ENCODE measurements around the gene KDM4B.

The KDM4B gene

DNA sequence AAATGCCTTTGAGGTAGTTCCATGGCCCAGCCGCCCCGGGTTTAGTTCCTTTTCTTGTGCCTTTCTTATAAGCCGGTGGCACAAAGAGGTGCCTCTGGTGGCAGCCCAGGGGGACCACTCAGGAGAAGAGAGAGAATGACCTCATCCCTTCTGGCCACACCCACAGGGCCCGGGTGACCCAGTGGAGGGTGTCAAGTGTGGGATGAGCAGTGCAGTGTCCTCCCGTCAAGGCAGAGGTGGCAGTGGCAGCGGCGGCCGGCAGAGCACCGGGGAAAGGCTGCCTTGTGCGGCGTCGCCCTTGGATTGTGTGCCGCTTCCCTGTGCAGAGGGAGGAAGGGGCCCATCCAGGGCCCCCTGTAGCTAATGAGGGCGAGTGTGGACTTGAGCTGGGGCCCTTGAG is 47.9 kb downstream of the KDM4B start:
- DNase-seq, result no peak

DNA sequence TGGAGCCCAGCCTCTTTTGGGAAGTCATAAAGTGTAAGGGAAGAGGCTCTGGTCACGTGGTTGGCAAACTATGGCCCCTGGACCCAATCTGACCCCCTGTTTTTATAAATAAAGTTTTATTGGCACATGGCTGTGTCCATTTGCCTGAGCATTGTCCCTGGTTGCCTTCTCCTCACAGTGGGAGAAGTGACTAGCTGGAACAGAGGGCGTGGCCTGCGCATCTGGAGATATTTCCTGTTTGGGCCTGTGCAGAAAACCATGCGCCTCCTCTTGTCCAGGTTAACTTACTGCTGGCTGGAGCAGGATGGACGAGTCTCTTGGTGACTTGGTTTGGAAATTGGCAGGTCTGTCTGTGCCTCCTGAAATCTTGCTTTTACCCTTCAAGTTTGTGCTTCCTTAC is 48.3 kb downstream of the KDM4B start:
- DNase-seq, result no peak

DNA sequence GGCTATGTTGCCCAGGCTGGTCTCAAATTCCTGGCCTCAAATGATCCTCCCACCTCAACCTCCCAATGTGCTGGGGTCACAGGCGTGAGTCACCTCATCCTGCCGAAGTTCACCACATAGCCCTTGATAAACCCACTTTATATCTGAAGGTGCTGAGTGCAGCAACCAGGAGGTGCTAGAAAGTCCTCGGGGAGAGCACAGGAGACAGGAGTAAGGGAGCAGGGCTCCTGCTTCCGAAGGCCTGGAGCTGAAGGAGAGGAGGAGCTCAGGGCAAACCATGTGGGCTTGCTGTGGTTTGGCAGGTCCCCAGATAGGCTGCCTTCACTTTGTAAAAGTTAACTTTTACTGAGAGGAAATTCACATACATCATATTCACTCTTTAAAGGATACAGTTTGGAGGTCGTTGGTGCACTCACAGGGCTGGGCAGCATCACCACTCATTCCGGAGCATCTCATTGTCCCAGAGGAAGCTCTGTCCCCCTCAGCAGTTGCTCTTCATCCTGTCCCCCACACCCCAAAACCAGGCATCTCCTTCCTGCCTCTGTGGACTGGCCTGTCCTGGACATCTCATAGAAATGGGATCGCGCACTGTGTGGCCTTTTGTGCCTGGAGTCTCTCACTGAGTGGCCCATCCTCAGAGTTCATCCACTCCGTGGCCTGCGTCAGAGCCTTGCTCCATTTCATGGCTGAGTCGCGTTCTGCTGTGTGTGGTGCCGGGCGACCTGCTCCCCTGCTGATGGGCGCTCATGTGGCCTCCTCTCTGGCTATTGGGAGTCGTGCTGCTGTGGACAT is 49.5 kb downstream of the KDM4B start:
- DNase-seq, result no peak

DNA sequence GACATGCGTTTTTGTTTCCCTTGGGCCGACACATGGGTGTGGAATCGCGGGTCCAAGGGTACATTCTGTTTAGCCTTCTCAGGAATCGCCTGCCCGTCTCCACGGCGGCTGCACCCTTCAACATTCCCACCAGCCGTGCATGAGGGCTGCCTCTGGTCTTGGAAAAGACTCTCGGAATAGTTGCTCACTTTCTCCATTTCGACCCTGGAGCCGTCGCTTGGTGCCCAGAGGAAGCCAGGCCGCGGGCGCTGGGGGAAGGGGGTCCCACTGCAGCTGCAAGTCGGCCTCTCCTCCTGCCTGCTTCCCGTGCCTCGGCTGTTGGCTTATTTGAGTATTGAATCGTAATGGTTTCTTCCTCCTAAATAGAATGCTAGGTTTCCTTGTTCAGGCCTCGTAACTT is 51.5 kb downstream of the KDM4B start:
- DNase-seq, result no peak

DNA sequence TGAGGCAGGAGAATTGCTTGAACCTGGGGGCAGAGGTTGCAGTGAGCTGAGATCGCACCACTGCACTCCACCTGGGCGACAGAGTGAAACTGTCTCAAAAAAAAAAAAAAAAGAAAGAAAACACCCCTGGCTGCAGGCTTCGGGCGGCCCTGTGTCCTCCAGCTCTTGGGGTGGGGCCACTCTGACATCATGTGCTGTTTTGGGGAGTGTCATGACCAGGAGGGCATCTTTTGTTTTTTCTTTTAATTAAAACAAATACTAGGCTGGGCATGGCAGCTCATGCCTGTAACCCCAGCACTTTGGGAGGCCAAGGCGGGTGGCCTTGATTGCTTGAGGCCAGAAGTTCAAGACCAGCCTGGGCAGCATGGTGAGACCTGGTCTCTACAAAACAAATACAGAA is 52.1 kb downstream of the KDM4B start:
- no peak for DNase-seq

DNA sequence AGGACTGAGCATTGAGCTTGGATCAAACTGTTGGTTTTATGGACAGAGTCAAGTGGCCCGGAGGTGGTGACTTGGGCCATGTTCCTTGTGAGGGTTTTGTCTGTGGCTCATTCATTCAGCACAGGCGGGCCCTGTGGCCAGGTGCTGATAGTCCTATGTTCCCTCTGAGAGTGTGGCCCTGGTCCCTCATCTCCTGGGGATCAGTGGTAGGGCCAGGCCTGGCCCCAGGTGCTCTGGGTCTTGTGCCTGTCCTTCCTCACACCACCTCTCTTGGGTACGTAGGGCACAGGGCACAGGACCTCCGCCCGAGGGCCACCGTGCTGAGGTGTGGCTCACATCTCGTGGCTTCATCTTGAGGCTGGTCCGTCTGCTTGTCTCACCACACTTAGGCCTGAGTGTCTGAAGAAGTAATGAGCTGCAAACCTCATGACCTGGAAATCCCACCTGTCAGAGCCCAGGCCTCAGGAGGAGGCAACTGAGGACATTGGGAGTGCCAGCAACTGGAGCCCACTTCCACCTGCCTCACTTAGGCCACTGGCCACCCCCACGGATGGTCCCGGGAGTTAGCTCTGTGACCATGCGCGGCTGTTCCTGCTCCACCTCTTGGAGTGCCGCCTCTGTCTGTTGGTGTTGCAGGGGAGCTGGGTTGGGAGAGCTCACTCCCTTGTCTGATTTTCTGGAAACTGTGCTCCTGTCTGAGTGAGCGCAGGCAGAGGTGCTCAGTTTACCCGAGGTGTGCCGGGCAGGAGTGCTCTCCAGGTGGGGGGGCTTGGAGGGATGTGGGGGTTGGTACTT is 53.4 kb downstream of the KDM4B start:
- no peak for DNase-seq

DNA sequence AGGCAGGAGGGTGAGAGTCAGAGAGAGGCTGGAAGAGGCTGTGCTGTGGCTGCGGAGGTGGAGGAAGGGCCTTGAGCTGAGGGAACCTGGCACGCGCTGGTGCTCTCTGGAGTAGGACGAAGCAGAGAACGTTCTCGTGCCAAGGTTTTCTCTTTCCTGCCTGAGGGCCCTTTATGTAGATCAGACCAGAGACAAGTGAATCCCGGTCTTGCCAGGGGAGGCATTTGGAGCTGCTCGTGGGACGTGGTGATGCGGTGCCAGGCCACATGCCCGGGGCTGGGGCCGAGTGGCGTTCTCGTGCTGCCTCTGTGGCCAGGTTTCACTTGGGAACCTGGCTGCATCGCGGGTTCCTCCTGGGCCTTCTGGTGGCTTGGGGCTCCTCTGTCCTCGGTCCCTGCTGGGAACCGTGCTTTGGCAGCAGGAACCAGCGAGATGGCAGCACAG is 54.2 kb downstream of the KDM4B start:
- no peak for DNase-seq

DNA sequence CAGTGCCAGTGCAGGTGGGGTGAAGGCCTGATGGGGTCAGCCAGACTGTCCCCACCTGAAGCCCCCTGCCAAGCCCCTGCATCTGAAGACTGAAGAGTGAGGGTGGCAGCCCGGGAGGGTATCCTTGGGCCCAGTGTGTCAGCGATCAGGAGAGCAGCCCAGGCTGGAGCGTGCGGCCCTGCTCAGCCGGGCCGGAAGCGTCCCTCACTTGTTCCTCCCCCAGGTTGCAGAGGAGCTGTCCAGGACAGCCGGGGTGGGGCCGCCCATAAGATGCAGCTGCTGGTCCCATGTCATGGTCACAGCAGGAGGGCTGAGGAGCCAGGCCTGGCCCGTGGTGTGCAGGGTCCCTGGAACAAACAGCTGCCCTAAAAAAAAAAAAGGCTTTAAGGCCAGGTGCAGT is 55.4 kb downstream of the KDM4B start:
- DNase-seq, result no peak

DNA sequence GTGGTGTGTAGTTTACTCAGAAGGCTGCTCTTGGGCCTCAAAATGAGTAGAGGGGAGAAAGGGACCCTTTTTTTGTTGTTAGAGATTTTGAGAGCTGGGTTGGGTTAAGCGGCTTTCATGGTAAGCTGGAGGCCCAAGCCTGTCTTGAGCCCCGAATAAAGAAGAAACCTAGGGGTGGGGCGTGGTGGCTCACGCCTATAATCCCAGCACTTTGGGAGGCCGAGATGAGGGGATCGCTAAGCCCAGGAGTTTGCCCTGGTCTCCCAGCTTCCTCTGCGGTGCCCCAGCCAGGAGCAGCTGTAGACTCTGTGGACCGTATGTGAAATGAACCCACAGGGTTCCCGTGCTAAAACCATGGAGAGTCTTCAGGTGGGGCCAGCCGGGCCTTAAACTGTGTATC is 56.1 kb downstream of the KDM4B start:
- DNase-seq, result no peak

DNA sequence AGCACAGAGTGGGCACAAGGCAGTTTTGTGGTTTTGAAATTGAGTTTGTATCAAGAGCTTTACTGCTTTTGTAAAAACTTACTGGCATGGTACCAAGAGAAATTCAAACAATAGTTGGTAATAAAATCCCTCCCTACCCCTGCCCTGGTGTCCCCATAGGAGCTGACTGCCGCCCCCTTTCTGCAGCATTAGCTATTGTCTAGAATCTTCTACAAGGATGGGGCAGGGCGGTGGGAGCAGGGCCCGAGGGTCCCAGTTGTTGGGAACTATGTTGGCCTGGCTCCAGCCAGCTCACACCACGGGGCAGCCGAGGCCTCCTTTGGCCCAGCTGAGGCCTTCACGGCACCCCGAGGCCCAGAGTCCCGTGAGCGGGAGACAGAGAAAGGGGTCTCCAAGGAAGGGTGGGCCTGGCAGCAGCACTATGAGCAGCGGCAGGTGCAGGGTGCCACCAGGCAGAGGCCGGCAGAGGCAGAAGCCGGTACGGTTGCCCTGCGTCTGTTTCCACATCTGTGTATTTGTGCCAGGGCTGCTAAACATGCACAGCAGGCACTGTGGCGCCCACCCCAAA is 57.9 kb downstream of the KDM4B start:
- no peak for DNase-seq

DNA sequence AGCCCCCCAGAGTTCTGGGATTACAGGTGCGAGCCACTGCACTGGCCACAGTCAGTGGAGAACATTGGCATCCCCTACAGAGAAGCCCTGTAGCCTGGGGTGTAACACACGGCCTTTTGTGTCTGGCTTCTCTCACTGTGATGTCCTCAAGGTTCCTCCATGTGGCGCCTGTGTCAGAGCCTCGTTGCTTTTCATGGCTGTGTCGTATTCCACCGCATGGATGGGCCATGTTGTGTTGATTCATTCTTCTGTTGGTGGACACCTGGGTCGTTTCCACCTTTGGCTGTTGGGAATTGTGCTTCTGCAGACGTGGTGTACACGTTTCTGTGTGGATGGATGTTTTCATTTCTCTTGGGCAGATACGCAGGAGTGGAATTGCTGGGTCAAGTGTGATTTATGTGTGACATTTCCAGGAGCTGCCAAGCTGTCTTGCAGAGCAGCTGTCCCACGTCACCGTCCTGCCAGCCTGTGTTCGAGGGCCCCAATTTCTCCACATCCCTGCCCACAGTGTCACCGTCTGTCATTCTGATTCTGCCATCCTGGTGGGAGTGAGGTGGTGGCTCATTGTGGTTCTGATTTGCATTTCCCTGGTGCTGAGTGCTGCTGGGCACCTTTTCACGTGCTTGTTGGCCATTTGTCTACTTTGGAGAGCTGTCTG is 59.4 kb downstream of the KDM4B start:
- DNase-seq, result no peak

DNA sequence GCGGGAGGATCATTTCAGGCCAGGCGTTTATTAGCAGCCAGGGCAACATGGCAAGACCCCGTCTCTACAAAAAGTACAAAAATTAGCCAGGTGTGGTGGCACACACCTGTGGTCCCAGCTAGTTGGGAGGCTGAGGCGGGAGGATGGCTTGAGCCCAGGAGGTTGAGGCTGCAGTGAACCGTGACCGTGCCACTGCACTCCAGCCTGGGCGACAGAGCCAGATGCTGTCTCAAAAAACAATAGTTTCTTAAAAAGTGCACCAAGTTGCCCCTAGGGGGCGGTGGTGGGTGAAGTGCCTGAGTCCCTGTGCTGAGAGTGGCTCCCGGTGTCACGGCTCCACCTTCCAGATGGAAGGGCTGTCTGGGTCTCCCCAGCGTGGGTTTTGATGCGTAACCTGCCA is 60.7 kb downstream of the KDM4B start:
- DNase-seq, result peak; percentile 69 to 70

DNA sequence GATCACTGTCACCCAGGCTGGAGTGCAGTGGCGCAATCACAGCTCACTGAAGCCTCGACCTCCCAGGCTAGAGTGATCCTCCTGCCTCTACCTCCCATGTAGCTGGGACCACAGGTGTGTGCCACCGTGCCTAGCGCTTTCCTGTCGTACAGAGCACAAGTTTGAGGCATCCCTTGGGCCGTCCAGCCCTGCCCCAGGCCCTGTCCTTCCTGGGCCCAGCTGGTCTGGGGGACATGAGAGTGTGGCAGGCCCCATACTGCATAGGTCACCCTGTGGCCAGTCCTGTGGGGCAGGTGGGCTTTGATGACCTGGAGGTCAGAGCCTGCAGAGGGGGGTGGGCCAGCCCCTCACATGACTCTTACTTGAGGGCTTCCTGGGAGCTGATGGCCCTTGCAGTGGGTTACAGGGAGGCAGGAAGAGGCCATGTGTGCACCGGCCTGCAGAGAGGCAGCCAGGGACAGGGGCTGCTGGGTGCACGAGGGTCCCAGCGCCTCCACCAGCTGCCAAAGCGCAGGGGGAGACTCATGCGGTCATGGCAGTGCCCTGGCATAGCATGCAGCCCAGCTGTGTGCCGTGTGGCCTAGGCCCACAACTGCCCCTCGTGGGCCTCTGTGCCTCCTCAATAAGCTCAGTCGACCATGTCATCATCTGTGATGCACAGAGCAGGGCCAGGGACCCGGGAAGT is 61.4 kb downstream of the KDM4B start:
- no peak for DNase-seq

DNA sequence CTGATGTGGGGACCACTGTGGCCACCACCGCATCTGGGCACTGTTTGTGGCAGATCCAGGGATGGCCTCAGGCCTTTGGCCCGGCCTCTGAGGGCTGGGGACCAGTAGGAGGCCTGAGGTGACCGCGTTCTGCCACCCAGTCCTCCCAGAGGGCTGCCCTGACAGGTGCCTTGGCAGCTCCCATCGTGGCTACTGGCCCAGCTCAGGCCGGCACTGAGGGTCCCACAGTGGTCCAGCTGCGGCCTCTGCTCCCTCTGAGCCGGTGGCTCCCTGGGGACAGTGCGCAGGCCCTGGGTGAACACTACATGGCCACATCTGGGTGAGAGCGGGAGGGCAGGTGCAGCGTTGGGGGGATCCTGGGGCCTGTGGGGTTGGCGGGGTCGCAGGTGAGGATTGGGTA is 61.9 kb downstream of the KDM4B start:
- DNase-seq, result no peak

DNA sequence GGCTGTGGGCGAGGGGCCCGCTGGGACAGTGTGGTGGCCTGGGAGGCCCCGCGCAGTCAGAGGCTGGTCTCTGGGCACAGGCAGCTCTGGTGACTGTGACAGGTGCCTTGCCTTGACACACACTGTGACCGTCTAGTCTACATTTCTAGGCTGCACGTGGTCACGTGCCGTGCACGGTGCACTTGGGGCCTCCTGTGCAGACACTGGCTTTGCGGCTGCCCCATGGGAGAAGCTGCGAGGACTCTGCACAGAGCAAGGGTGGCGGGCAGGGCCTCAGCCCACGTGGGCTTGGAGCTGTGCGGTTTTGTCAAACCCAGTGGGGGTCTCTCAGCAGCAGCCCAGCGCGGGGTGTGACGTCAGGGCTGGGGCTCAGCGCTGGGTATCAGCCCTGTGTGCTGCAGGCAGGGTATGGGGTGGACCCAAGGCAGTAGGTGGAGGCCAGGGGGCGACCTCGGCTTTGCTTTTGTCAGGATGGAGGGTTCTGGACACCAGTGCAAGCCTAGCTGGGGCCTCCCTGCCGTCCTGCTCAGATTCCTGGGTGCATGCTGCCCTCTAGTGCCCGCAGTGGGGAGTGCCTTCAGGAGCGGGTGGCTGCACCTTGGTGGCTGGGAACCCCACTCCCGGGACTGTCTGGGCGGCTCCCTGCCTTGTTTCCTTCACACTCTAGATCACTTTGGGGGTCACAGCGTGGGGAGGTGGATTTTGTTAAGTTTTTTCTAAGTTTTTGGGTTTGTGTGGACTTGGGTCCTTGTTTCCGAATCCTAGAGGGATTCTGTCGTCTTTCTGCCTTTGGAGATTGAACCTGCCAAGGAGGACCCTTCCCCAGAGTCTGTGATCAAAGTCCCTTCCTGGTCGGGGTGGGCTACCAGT is 62.6 kb downstream of the KDM4B start:
- peak; percentile 85 to 87 for DNase-seq

DNA sequence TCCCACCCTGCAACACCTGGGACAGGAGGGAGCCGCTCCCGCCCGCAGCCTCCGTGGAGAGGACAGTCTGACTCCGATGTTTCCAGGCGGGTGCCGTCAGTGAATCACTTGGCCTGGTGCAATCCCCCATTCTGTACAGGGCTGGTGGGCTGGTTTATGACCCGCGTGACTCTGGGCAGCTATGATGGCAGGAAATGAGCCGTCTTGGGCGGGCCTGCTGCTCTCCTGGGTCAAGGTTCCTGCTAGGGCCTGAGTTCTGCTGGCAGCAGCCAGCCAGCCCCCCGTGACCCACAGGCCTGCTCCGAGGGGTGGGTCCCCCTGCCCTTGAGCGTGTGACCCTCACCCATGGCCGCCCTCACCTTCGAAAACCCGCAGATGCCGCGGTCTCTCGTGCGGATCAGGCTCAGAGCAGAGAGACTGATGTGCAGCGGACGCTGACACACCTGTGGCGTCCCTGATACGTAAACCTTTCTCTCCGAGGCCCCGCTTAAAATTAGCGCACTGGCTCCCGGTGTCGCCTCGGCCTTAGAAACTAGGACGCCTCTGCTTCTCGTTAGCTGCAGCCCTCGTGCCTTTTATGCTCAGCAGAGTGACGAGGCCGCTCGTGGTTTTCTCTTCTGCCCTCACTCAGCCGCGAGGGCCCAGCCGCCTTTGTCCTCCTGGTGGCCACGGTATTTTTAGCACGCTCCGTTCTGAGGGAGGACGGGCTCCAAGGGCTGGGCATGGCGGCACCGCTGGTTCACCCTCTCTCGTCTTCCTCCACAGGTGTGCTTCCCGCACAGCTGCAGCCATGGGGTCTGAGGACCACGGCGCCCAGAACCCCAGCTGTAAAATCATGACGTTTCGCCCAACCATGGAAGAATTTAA is 63.4 kb downstream of the KDM4B start:
- no peak for DNase-seq

DNA sequence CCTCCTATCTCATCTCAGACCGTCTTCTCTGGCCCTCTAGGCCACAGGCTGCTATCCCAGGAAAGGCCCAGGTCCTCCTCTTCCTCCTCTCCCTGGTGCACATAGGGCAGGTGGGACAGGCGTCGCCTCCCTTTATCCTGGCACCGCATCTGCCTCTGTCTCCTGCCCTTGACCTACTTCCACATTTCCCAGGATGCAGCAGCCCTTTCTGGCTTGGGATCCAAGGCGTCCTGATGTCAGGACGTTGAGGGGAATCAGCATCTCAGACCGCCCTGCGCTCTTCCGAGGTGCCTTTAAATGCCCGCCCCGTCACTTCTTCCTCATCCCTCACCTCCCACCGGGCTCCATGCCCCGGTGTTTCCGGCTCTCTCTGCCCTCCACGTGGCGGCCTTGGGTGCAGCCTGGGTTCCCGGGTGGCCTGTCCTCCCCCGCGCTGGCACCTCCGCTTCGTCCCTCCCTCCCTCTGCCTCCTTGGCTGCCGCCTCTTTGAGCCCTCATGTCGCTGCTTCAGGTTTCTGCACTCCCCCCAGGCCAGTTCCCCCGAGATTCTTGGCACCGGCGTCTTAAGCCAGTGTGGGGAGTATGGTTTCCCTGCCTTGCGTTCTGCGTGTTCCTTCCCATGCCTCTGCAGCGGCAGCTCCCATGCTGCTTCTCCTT is 66.3 kb downstream of the KDM4B start:
- DNase-seq, result no peak

DNA sequence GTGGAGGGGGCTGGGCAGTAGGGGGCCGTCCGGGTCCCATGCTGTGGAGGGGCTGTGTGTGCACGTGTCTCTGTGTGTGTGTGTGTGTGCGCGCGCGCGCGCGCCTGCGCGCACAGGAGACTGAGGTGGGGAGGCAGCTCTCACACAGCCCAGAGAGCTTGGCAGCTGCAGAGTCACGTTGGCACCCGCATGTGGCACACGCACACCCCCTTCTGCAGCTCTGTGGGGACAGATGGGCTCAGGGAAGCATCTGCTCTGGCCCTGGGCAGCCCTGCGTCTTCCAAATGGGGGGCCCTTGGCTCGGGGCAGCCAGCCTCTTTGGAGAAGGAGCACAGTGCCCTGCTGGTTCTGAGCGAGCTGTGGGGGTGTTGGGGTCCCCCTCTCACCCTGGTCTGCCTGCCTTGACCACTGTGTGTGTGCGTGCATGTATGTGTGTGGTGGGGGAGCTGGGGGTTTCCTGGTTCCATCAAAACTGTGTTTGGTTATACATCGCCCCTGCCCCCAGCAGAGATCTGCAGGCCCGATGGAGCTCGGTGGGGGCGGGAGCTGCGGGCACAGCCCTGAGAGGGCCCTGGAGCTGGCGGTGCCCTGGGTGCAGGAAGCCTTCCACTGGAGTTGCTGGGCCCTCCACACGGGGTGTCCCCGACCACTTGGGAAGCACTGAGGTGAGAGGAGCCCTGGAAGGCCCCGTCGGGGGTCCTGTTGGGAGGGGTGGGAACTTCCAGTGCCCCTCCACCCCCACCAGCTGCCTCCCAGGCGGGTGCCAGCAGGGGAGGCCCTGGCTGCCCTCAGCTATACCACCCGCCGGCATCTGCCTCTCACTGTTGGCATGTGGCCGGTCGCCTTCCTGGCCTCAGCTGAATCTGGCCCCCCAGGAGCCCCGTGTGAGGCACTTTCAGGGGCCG is 67.1 kb downstream of the KDM4B start:
- DNase-seq, result no peak

Data from stimulated activated CD4-positive, alpha-beta T cell treated with anti-CD3 and anti-CD28 coated beads, Interleukin-2, amount 100 ng/mL, for 48 hours (primary cell).